HepG2 (cell line): ENCODE results near the gene MAOB. TPM values are rescaled to one million over a fixed set of nuclear protein-coding genes. Genes with fewer than 3 reads are reported as not detected.

Source experiments
- HOXA5 ChIP-seq: sonication (generic); formaldehyde crosslinking; IDR thresholded peaks from 2 replicates; pipeline ENCODE4 v1.4.0; 2020; ENCODE audit warnings: missing genetic modification reagents
- KMT2A ChIP-seq: sonication (generic); formaldehyde crosslinking; IDR thresholded peaks from 2 replicates; pipeline ENCODE4 v1.4.0; 2020; ENCODE audit warnings: missing genetic modification reagents
- MEF2D ChIP-seq: sonication (generic); formaldehyde crosslinking; IDR thresholded peaks from 2 replicates; pipeline ENCODE4 v1.5.1; 2020; ENCODE audit warnings: mild to moderate bottlenecking, missing genetic modification reagents
- NFE2L2 ChIP-seq: fragments of 150-350 bp; IDR thresholded peaks from 2 replicates; pipeline ENCODE4 v1.6.1; 2014; ENCODE audit warnings: low read length
- PITX1 ChIP-seq: sonication (generic); formaldehyde crosslinking; IDR thresholded peaks from 2 replicates; pipeline ENCODE4 v1.5.1; 2020; ENCODE audit warnings: mild to moderate bottlenecking, missing genetic modification reagents
- RFXANK ChIP-seq: IDR thresholded peaks from 2 replicates; pipeline ENCODE4 v1.6.1; 2016
- TOE1 ChIP-seq: sonication (generic); formaldehyde crosslinking; IDR thresholded peaks from 2 replicates; pipeline ENCODE4 v1.4.0; 2020; ENCODE audit warnings: mild to moderate bottlenecking, missing genetic modification reagents
- ZNF350 ChIP-seq: sonication (generic); formaldehyde crosslinking; IDR thresholded peaks from 2 replicates; pipeline ENCODE4 v1.4.0; 2020; ENCODE audit warnings: mild to moderate bottlenecking, low read depth, missing genetic modification reagents, borderline replicate concordance
- ZNF720 ChIP-seq: sonication (generic); formaldehyde crosslinking; IDR thresholded peaks from 2 replicates; pipeline ENCODE4 v1.4.0; 2020; ENCODE audit warnings: missing genetic modification reagents
- ZNF724P ChIP-seq: sonication (generic); formaldehyde crosslinking; IDR thresholded peaks from 2 replicates; pipeline ENCODE4 v1.8.0; 2022; ENCODE audit warnings: missing genetic modification reagents, borderline replicate concordance
- ZNF839 ChIP-seq: sonication (generic); formaldehyde crosslinking; IDR thresholded peaks from 2 replicates; pipeline ENCODE4 v1.4.0; 2020; ENCODE audit warnings: missing genetic modification reagents, mild to moderate bottlenecking, borderline replicate concordance
- ZNF879 ChIP-seq: sonication (generic); formaldehyde crosslinking; IDR thresholded peaks from 2 replicates; pipeline ENCODE4 v1.8.1; 2023; ENCODE audit warnings: missing genetic modification reagents
- polyA plus RNA-seq, 8 experiments: library from polyadenylated mRNA; depleted of rRNA in 3 of 8; stranded (reverse) in 7 of 8; unstranded in 1 of 8; fragments of >200 nt; fragmentation: Illumina TruSeq in 4 of 8; extraction: Trizol in 4 of 8; gene quantifications; 2 replicates each; pipeline versions ENCODE4 v1.2.1 to v1.2.3, GENCODE V29; 2011 to 2016; ENCODE audit warnings: low read depth in 4 of 8, missing spikeins in 1 of 8, mixed read lengths in 1 of 8; ENCODE audit not compliant: insufficient read depth in 1 of 8
- total RNA-seq, 5 experiments: library from RNA; depleted of rRNA; stranded (reverse); fragments of >200 nt; fragmentation: Illumina TruSeq; extraction: Trizol; gene quantifications; 2 replicates each; pipeline ENCODE4 v1.2.3, GENCODE V29; 2016; ENCODE audit warnings: low read depth in 1 of 5
- TF ChIP-seq, protein P1 (sequence below): sonication (generic); formaldehyde crosslinking; IDR thresholded peaks from 2 replicates; pipeline ENCODE4 v1.4.0; 2020; ENCODE audit warnings: missing genetic modification reagents, borderline replicate concordance
- TF ChIP-seq, protein P2 (sequence below): sonication (generic); formaldehyde crosslinking; IDR thresholded peaks from 2 replicates; pipeline ENCODE4 v1.4.0; 2020; ENCODE audit warnings: missing genetic modification reagents, borderline replicate concordance
- TF ChIP-seq, protein P3 (sequence below): sonication (generic); formaldehyde crosslinking; IDR thresholded peaks from 2 replicates; pipeline ENCODE4 v1.4.0; 2020; ENCODE audit warnings: missing genetic modification reagents, borderline replicate concordance
- TF ChIP-seq, protein P4 (sequence below): IDR thresholded peaks from 2 replicates; pipeline ENCODE4 v1.6.1; 2016; ENCODE audit warnings: control low read depth
- TF ChIP-seq, protein P5 (sequence below): sonication (generic); formaldehyde crosslinking; IDR thresholded peaks from 2 replicates; pipeline ENCODE4 v1.4.0; 2020; ENCODE audit warnings: missing genetic modification reagents

The MAOB gene
- total and polyA plus RNA-seq, 2 of the 13 experiments (the other 11 are each of a cell fraction or from before 2014, with no cell fraction given), result 11.0 to 19.0 TPM

DNA sequence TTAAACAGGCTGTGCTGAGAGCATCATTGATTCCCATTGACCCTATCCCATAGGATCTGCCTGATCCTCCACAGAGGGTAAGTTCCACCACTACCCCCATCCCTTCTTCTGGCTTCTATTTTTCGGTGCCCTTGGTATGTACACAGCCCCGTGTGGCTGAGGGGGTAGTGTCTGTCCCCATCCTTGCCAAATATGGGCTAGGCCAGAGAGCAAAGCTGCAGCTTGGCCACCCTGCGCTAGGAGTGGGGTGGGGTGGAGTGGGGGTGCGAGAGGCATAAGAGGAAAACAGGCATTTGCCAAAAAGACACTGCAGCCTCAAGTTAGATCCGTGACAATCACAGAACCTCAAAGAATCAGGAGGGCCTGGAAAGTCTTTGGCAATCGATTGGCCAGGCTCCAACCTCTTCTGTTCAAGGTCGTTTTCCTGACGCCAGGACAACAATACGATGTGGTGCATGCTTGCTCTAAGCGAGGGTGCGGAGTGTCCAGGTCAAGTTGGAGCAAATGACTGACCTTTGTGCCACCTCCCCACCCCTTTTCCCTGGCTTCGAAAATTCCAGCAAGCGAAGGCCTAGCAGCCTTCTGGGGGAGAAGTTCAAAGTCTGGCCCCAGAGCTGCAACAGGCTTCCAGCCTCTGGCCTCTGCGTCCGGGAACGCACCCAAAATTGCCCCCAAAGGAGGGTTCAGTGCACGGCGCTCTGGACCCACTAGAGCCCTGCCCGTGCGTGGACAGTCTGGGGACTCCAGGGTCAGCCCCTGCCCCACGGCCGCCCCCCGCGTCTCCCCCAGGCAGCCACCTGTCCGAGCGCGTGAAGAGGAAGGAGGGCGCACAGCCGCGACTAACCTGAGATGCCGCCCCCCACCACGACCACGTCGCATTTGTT lies 598 bp downstream of the MAOB start (continued):
- TF ChIP-seq, protein P1, sequence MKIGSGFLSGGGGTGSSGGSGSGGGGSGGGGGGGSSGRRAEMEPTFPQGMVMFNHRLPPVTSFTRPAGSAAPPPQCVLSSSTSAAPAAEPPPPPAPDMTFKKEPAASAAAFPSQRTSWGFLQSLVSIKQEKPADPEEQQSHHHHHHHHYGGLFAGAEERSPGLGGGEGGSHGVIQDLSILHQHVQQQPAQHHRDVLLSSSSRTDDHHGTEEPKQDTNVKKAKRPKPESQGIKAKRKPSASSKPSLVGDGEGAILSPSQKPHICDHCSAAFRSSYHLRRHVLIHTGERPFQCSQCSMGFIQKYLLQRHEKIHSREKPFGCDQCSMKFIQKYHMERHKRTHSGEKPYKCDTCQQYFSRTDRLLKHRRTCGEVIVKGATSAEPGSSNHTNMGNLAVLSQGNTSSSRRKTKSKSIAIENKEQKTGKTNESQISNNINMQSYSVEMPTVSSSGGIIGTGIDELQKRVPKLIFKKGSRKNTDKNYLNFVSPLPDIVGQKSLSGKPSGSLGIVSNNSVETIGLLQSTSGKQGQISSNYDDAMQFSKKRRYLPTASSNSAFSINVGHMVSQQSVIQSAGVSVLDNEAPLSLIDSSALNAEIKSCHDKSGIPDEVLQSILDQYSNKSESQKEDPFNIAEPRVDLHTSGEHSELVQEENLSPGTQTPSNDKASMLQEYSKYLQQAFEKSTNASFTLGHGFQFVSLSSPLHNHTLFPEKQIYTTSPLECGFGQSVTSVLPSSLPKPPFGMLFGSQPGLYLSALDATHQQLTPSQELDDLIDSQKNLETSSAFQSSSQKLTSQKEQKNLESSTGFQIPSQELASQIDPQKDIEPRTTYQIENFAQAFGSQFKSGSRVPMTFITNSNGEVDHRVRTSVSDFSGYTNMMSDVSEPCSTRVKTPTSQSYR (CRISPR knock-in tag), result peak; percentile 33; the same call in 1 of the 2 replicates
- no peak for TF ChIP-seq MEF2D (CRISPR knock-in tag)
- TF ChIP-seq, protein P2, sequence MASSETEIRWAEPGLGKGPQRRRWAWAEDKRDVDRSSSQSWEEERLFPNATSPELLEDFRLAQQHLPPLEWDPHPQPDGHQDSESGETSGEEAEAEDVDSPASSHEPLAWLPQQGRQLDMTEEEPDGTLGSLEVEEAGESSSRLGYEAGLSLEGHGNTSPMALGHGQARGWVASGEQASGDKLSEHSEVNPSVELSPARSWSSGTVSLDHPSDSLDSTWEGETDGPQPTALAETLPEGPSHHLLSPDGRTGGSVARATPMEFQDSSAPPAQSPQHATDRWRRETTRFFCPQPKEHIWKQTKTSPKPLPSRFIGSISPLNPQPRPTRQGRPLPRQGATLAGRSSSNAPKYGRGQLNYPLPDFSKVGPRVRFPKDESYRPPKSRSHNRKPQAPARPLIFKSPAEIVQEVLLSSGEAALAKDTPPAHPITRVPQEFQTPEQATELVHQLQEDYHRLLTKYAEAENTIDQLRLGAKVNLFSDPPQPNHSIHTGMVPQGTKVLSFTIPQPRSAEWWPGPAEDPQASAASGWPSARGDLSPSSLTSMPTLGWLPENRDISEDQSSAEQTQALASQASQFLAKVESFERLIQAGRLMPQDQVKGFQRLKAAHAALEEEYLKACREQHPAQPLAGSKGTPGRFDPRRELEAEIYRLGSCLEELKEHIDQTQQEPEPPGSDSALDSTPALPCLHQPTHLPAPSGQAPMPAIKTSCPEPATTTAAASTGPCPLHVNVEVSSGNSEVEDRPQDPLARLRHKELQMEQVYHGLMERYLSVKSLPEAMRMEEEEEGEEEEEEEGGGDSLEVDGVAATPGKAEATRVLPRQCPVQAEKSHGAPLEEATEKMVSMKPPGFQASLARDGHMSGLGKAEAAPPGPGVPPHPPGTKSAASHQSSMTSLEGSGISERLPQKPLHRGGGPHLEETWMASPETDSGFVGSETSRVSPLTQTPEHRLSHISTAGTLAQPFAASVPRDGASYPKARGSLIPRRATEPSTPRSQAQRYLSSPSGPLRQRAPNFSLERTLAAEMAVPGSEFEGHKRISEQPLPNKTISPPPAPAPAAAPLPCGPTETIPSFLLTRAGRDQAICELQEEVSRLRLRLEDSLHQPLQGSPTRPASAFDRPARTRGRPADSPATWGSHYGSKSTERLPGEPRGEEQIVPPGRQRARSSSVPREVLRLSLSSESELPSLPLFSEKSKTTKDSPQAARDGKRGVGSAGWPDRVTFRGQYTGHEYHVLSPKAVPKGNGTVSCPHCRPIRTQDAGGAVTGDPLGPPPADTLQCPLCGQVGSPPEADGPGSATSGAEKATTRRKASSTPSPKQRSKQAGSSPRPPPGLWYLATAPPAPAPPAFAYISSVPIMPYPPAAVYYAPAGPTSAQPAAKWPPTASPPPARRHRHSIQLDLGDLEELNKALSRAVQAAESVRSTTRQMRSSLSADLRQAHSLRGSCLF (CRISPR knock-in tag), result no peak
- TF ChIP-seq, protein P3, sequence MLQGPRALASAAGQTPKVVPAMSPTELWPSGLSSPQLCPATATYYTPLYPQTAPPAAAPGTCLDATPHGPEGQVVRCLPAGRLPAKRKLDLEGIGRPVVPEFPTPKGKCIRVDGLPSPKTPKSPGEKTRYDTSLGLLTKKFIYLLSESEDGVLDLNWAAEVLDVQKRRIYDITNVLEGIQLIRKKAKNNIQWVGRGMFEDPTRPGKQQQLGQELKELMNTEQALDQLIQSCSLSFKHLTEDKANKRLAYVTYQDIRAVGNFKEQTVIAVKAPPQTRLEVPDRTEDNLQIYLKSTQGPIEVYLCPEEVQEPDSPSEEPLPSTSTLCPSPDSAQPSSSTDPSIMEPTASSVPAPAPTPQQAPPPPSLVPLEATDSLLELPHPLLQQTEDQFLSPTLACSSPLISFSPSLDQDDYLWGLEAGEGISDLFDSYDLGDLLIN, result no peak
- TF ChIP-seq KMT2A (CRISPR knock-in tag), result no peak
- TF ChIP-seq ZNF350 (CRISPR knock-in tag), result no peak
- no peak for TF ChIP-seq ZNF720
- TF ChIP-seq ZNF724P (CRISPR knock-in tag), result no peak
- TF ChIP-seq NFE2L2, result no peak
- TF ChIP-seq ZNF879 (CRISPR knock-in tag), result no peak
- no peak for TF ChIP-seq PITX1
- TF ChIP-seq ZNF839 (CRISPR knock-in tag), result no peak
- TF ChIP-seq RFXANK, result no peak
- TF ChIP-seq HOXA5 (CRISPR knock-in tag), result peak; percentile 30; the same call in 1 of the 2 replicates
- TF ChIP-seq TOE1 (CRISPR knock-in tag), result no peak
- TF ChIP-seq, protein P4, sequence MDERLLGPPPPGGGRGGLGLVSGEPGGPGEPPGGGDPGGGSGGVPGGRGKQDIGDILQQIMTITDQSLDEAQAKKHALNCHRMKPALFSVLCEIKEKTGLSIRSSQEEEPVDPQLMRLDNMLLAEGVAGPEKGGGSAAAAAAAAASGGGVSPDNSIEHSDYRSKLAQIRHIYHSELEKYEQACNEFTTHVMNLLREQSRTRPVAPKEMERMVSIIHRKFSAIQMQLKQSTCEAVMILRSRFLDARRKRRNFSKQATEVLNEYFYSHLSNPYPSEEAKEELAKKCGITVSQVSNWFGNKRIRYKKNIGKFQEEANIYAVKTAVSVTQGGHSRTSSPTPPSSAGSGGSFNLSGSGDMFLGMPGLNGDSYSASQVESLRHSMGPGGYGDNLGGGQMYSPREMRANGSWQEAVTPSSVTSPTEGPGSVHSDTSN, result no peak
- TF ChIP-seq, protein P5, sequence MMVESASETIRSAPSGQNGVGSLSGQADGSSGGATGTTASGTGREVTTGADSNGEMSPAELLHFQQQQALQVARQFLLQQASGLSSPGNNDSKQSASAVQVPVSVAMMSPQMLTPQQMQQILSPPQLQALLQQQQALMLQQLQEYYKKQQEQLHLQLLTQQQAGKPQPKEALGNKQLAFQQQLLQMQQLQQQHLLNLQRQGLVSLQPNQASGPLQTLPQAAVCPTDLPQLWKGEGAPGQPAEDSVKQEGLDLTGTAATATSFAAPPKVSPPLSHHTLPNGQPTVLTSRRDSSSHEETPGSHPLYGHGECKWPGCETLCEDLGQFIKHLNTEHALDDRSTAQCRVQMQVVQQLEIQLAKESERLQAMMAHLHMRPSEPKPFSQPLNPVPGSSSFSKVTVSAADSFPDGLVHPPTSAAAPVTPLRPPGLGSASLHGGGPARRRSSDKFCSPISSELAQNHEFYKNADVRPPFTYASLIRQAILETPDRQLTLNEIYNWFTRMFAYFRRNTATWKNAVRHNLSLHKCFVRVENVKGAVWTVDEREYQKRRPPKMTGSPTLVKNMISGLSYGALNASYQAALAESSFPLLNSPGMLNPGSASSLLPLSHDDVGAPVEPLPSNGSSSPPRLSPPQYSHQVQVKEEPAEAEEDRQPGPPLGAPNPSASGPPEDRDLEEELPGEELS (CRISPR knock-in tag), result peak; percentile 57; the same call in 1 of the 2 replicates
